Measurements from ENCODE around the gene GPR158.

DNA sequence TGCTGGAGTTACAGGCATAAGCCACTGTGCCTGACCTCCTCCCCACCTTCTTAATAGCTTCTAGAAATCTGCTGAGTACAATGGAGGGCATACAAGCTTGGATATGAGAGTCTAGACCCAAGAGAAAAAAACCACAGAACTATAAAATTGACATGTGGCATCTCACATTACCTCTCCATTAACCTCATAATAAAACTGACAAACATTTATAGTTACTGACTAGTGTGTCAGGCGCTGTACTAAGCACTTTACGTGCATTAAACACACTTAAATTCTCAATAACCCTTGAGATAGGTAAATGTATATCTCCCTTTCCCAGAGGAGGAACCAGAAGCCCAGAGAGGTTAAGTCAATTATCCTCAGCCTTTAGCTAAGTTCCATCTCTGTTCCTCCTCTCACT is 458.7 kb downstream of the GPR158 start:
- TF ChIP-seq CTCF (IDR thresholded peaks at IDR 0.05; ENCODE audit: poor library complexity) (no peak), EZH2 (IDR thresholded peaks at IDR 0.05; ENCODE audit: borderline replicate concordance) (no peak)

Measured in hepatocyte (in vitro differentiated cells).